ACC112 (cell line): ENCODE measurements around the gene FOXA2.

Source experiments
- H2AFZ ChIP-seq: fragments of 200-600 bp; sonication (generic); one replicate; pipeline ENCODE4 v1.6.0; 2017; ENCODE audit warnings: antibody characterized with exemption, low read length; ENCODE audit not compliant: unreplicated experiment
- H3K27ac ChIP-seq: fragments of 200-600 bp; sonication (generic); 2 replicates; pipeline ENCODE4 v1.5.1; 2014; ENCODE audit warnings: low read depth, mild to moderate bottlenecking, antibody characterized with exemption, low read length, moderate library complexity
- H3K27me3 ChIP-seq: fragments of 200-600 bp; sonication (generic); 2 replicates; pipeline ENCODE4 v1.6.1; 2014; ENCODE audit warnings: mild to moderate bottlenecking, antibody characterized with exemption, low read length, moderate library complexity, mixed read lengths; ENCODE audit not compliant: insufficient read depth
- H3K36me3 ChIP-seq: fragments of 200-600 bp; sonication (generic); 2 replicates; pipeline ENCODE4 v1.6.1; 2016; ENCODE audit warnings: mild to moderate bottlenecking, antibody characterized with exemption, low read length, moderate library complexity, mixed read lengths; ENCODE audit not compliant: insufficient read depth
- H3K4me1 ChIP-seq: fragments of 200-600 bp; sonication (generic); one replicate; pipeline ENCODE4 v1.6.1; 2016; ENCODE audit warnings: low read length, mixed read lengths; ENCODE audit not compliant: insufficient read depth, unreplicated experiment, control insufficient read depth
- H3K4me3 ChIP-seq: fragments of 200-600 bp; sonication (generic); 2 replicates; pipeline ENCODE4 v1.5.1; 2014; ENCODE audit warnings: mild to moderate bottlenecking, low read depth, low read length
- H3K79me2 ChIP-seq: fragments of 200-600 bp; sonication (generic); one replicate; pipeline ENCODE4 v1.6.0; 2016; ENCODE audit warnings: low read length; ENCODE audit not compliant: control insufficient read depth, unreplicated experiment, insufficient read depth

Gene FOXA2

DNA sequence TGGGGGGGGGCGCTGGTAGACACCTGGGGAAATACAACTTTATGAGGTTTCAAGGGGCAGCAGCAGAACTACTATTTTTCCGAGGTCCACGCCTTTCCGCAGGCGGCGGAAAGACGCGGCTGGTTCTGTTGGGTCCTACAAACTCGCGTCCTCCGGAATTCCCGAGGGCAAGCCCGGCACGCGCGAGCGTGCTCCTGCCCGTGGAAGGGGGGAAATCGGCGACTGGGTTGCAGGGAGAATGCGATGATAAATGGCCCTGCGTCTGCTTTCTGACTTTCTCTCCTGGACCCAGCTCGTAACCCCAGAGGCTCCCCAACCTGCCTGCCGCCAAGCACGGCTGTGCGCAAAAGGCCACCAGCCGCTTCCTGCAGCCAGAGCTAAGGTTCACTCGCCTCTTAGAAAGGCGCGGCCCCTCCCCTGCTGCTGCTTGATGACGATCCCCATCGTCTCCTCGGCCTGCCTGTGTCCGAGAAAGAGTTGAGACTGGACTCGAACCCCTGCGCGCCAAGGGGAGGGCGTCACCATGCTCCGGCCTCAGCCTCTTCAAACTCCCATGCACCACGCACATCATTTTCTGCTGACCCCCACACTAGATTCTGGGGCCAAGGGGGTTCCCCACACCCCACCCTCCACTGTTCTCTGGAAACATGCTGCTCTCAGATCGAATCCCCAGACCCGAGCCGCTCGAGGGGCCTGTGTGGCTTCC lies 6.7 kb downstream of the FOXA2 start:
- H3K36me3 ChIP-seq: no peaks in the 10 kb centered on the region
- no peak overlapping the region for H3K4me3 ChIP-seq
- H3K27me3 ChIP-seq: peaks cover 96% of the 10 kb centered on the region
- H2AFZ ChIP-seq: no peak overlapping the region
- no peaks in the 10 kb centered on the region for H3K79me2 ChIP-seq
- H3K4me1 ChIP-seq: no peaks in the 10 kb centered on the region
- H3K27ac ChIP-seq: no peak overlapping the region

- no peaks in the 10 kb centered on the region for H3K4me1 ChIP-seq
- no peaks in the 10 kb centered on the region for H3K36me3 ChIP-seq
- H3K27me3 ChIP-seq: peaks cover 96% of the 10 kb centered on the region
- no peak overlapping the region for H3K27ac ChIP-seq
- no peak overlapping the region for H2AFZ ChIP-seq
- no peak overlapping the region for H3K4me3 ChIP-seq
- no peaks in the 10 kb centered on the region for H3K79me2 ChIP-seq
Observed at GRCh38 chr20:22576733-22577514, 7.4 kb downstream of the FOXA2 start.

DNA sequence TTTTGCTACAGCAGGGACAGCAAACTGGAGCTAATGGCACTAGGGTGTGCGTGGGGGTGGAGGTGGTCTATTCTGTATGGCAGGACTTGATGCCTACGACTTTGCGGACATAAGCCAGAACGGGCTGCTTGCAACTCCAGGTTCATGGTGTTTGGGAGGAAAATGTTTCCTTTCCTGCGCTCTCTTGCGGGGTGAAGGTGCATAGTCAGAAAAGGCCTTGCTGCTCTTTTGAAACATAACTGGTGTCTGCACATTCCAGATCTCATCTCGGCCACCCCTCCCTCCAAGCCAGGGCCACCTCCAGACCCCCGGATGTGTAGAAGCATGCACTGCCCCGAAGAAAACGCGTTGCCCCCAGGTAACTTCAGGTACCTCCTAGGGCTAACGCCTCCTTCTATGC lies 8.1 kb downstream of the FOXA2 start:
- Histone ChIP-seq H3K4me1 (no peaks in the 10 kb centered on the region), H3K36me3 (no peaks in the 10 kb centered on the region), H3K27me3 (peaks cover 96% of the 10 kb centered on the region), H3K4me3 (no peak overlapping the region), H3K79me2 (no peaks in the 10 kb centered on the region), H2AFZ (no peak overlapping the region), H3K27ac (no peak overlapping the region)

GRCh38 chr20:22575737-22576136 lies 8.6 kb downstream of the FOXA2 start:
- H3K36me3 ChIP-seq: no peaks in the 10 kb centered on the region

GRCh38 chr20:22575087-22575721 lies 9.2 kb downstream of the FOXA2 start:
- Histone ChIP-seq H3K4me1 (no peaks in the 10 kb centered on the region), H3K4me3 (no peak overlapping the region), H3K27me3 (peaks cover 96% of the 10 kb centered on the region), H2AFZ (no peak overlapping the region), H3K79me2 (no peaks in the 10 kb centered on the region), H3K36me3 (no peaks in the 10 kb centered on the region), H3K27ac (no peak overlapping the region)

More at GRCh38 chr20:22575737-22576136, 8.6 kb downstream of the FOXA2 start:
- H3K27me3 ChIP-seq: peaks cover 96% of the 10 kb centered on the region
- no peaks in the 10 kb centered on the region for H3K4me1 ChIP-seq
- no peaks in the 10 kb centered on the region for H3K79me2 ChIP-seq
- H2AFZ ChIP-seq: no peak overlapping the region
- H3K4me3 ChIP-seq: no peak overlapping the region
- H3K27ac ChIP-seq: no peak overlapping the region

GRCh38 chr20:22574545-22575086 lies 9.8 kb downstream of the FOXA2 start:
- H2AFZ ChIP-seq: no peak overlapping the region
- no peaks in the 10 kb centered on the region for H3K79me2 ChIP-seq
- no peaks in the 10 kb centered on the region for H3K36me3 ChIP-seq
- H3K27me3 ChIP-seq: peaks cover 96% of the 10 kb centered on the region
- H3K4me3 ChIP-seq: no peak overlapping the region
- no peaks in the 10 kb centered on the region for H3K4me1 ChIP-seq
- no peak overlapping the region for H3K27ac ChIP-seq

GRCh38 chr20:22572491-22572890 lies 11.9 kb downstream of the FOXA2 start:
- no peaks in the 10 kb centered on the region for H3K4me1 ChIP-seq
- H3K79me2 ChIP-seq: no peaks in the 10 kb centered on the region
- no peak overlapping the region for H3K27ac ChIP-seq
- H3K4me3 ChIP-seq: no peak overlapping the region
- H3K36me3 ChIP-seq: no peaks in the 10 kb centered on the region
- H2AFZ ChIP-seq: no peak overlapping the region
- H3K27me3 ChIP-seq: peaks cover 96% of the 10 kb centered on the region

GRCh38 chr20:22572023-22572422 lies 12.3 kb downstream of the FOXA2 start:
- Histone ChIP-seq H3K4me1 (no peaks in the 10 kb centered on the region), H3K27ac (no peak overlapping the region)

GRCh38 chr20:22569353-22569752 lies 15.0 kb downstream of the FOXA2 start:
- no peaks in the 10 kb centered on the region for H3K4me1 ChIP-seq
- peaks cover 97% of the 10 kb centered on the region for H3K27me3 ChIP-seq
- H3K79me2 ChIP-seq: no peaks in the 10 kb centered on the region
- H3K27ac ChIP-seq: no peak overlapping the region
- no peak overlapping the region for H2AFZ ChIP-seq
- H3K4me3 ChIP-seq: no peak overlapping the region
- H3K36me3 ChIP-seq: no peaks in the 10 kb centered on the region

More at GRCh38 chr20:22572023-22572422, 12.3 kb downstream of the FOXA2 start:
- no peak overlapping the region for H3K4me3 ChIP-seq
- H3K36me3 ChIP-seq: no peaks in the 10 kb centered on the region
- no peaks in the 10 kb centered on the region for H3K79me2 ChIP-seq
- H3K27me3 ChIP-seq: peaks cover 96% of the 10 kb centered on the region
- no peak overlapping the region for H2AFZ ChIP-seq

GRCh38 chr20:22568872-22569344 lies 15.5 kb downstream of the FOXA2 start:
- no peaks in the 10 kb centered on the region for H3K79me2 ChIP-seq
- H3K4me3 ChIP-seq: no peak overlapping the region
- H2AFZ ChIP-seq: no peak overlapping the region
- H3K27me3 ChIP-seq: peaks cover 99% of the 10 kb centered on the region
- H3K36me3 ChIP-seq: no peaks in the 10 kb centered on the region
- H3K4me1 ChIP-seq: no peaks in the 10 kb centered on the region
- no peak overlapping the region for H3K27ac ChIP-seq
